ENCODE data around the gene BMERB1. TPM values are rescaled to one million over a fixed set of nuclear protein-coding genes. Genes with fewer than 3 reads are reported as not detected.
A peak's percentile ranks its signal among the peaks of the same experiment; 100 is the strongest.

The BMERB1 gene
- total and polyA plus RNA-seq, 9 of the 15 experiments (the other 6 are each of a cell fraction or from before 2014, with no cell fraction given): 0.29 to 2.9 (median 0.94) TPM

GRCh38 chr16:15521758-15522509, 87.5 kb downstream of the BMERB1 start (continued):
- no peak for TF ChIP-seq MAFG (tag; conservative IDR thresholded peaks at IDR 0.05)
- no peak for TF ChIP-seq THRA (IDR thresholded peaks at IDR 0.05)
- TF ChIP-seq CBX3 (IDR thresholded peaks at IDR 0.05; ENCODE audit: borderline replicate concordance in 1 of 2, low read length in 2 of 2): no peak
- TF ChIP-seq MXD1 (CRISPR knock-in tag; IDR thresholded peaks at IDR 0.05; ENCODE audit: borderline replicate concordance, poor library complexity, severe bottlenecking): no peak
- TF ChIP-seq POU5F1 (IDR thresholded peaks at IDR 0.05; ENCODE audit: borderline replicate concordance, low read depth, low read length, partially characterized antibody): no peak
- peak; percentile 74; the same call in 1 of the 2 replicates for TF ChIP-seq LCOR (CRISPR knock-in tag; IDR thresholded peaks at IDR 0.05)
- no peak for TF ChIP-seq ZBTB33 (CRISPR knock-in tag; IDR thresholded peaks at IDR 0.05)
- 0 out of 4 replicates have a peak, but pooled peaks have one; percentile 29 to 59 for TF ChIP-seq MLLT1 (IDR thresholded peaks at IDR 0.05)
- peak; percentile 91 for TF ChIP-seq SMARCE1 (IDR thresholded peaks at IDR 0.05)
- no peak for TF ChIP-seq UBTF (IDR thresholded peaks at IDR 0.05; ENCODE audit: borderline replicate concordance in 1 of 2, low read depth in 2 of 2, low read length in 2 of 2)
- TF ChIP-seq ZBTB34 (CRISPR knock-in tag; IDR thresholded peaks at IDR 0.05): no peak
- TF ChIP-seq SMARCB1 (IDR thresholded peaks at IDR 0.05; ENCODE audit: insufficient read length, low read depth): no peak
- TF ChIP-seq PHB2 (IDR thresholded peaks at IDR 0.05; ENCODE audit: low read depth): peak; percentile 95
- TF ChIP-seq ZNF197 (CRISPR knock-in tag; IDR thresholded peaks at IDR 0.05; ENCODE audit: low read depth): peak; percentile 96
- no peak for TF ChIP-seq ETV6 (IDR thresholded peaks at IDR 0.05; ENCODE audit: borderline replicate concordance in 1 of 2, low read depth in 2 of 2, low read length in 1 of 2)
- no peak for TF ChIP-seq ETV6 (CRISPR knock-in tag; IDR thresholded peaks at IDR 0.05; ENCODE audit: borderline replicate concordance)

Data from K562 (cell line).